ENCODE results near the gene LIX1. TPM values are rescaled to one million over a fixed set of nuclear protein-coding genes. Genes with fewer than 3 reads are reported as not detected.
"Not testable (repeated sequence)": the region's sequence is repeated elsewhere in the genome, so short reads cannot be mapped to it uniquely, and the experiment has no call there.

Gene LIX1
- 1 to 10 TPM; 4.1 to 4.7 (median 4.2) TPM for polyA plus RNA-seq (ENCODE audit: insufficient read length in 3 of 3)
- long read RNA-seq, donor 1, full-length matches to known transcripts, result 1 of 1 reads
- long read RNA-seq, donor 1, partial matches to known transcripts, result 0 of 1 reads
- long read RNA-seq, donor 1, other reads (novel, unspliced or antisense), result 0 of 1 reads
- long read RNA-seq, donor 2, full-length matches to known transcripts, result 3 of 3 reads
- long read RNA-seq, donor 2, partial matches to known transcripts, result 0 of 3 reads
- long read RNA-seq, donor 2, other reads (novel, unspliced or antisense), result 0 of 3 reads
- long read RNA-seq, donor 3, full-length matches to known transcripts, result 3 of 3 reads
- long read RNA-seq, donor 3, partial matches to known transcripts, result 0 of 3 reads
- long read RNA-seq, donor 3, other reads (novel, unspliced or antisense), result 0 of 3 reads
- long read RNA-seq, donor 4, full-length matches to known transcripts, result 1 of 1 reads
- long read RNA-seq, donor 4, partial matches to known transcripts, result 0 of 1 reads
- long read RNA-seq, donor 4, other reads (novel, unspliced or antisense), result 0 of 1 reads
- long read RNA-seq, donor 5, result 0 reads
- long read RNA-seq, donor 6, full-length matches to known transcripts, result 2 of 2 reads
- long read RNA-seq, donor 6, partial matches to known transcripts, result 0 of 2 reads
- long read RNA-seq, donor 6, other reads (novel, unspliced or antisense), result 0 of 2 reads
- long read RNA-seq, donor 7, full-length matches to known transcripts, result 5 of 5 reads
- long read RNA-seq, donor 7, partial matches to known transcripts, result 0 of 5 reads
- long read RNA-seq, donor 7, other reads (novel, unspliced or antisense), result 0 of 5 reads
- long read RNA-seq, donor 8, full-length matches to known transcripts, result 1 of 1 reads
- long read RNA-seq, donor 8, partial matches to known transcripts, result 0 of 1 reads
- long read RNA-seq, donor 8, other reads (novel, unspliced or antisense), result 0 of 1 reads
- long read RNA-seq, donor 9, full-length matches to known transcripts, result 2 of 2 reads
- long read RNA-seq, donor 9, partial matches to known transcripts, result 0 of 2 reads
- long read RNA-seq, donor 9, other reads (novel, unspliced or antisense), result 0 of 2 reads
- long read RNA-seq, donor 10, full-length matches to known transcripts, result 1 of 1 reads
- long read RNA-seq, donor 10, partial matches to known transcripts, result 0 of 1 reads
- long read RNA-seq, donor 10, other reads (novel, unspliced or antisense), result 0 of 1 reads
- long read RNA-seq, donor 11, result 0 reads
- long read RNA-seq, donor 12, full-length matches to known transcripts, result 2 of 2 reads
- long read RNA-seq, donor 12, partial matches to known transcripts, result 0 of 2 reads
- long read RNA-seq, donor 12, other reads (novel, unspliced or antisense), result 0 of 2 reads
- long read RNA-seq, donor 13, full-length matches to known transcripts, result 1 of 1 reads
- long read RNA-seq, donor 13, partial matches to known transcripts, result 0 of 1 reads
- long read RNA-seq, donor 13, other reads (novel, unspliced or antisense), result 0 of 1 reads
- long read RNA-seq, donor 14, full-length matches to known transcripts, result 2 of 2 reads
- long read RNA-seq, donor 14, partial matches to known transcripts, result 0 of 2 reads
- long read RNA-seq, donor 14, other reads (novel, unspliced or antisense), result 0 of 2 reads
- long read RNA-seq, donor 15, full-length matches to known transcripts, result 3 of 3 reads
- long read RNA-seq, donor 15, partial matches to known transcripts, result 0 of 3 reads
- long read RNA-seq, donor 15, other reads (novel, unspliced or antisense), result 0 of 3 reads
- long read RNA-seq, donor 16, full-length matches to known transcripts, result 2 of 2 reads
- long read RNA-seq, donor 16, partial matches to known transcripts, result 0 of 2 reads
- long read RNA-seq, donor 16, other reads (novel, unspliced or antisense), result 0 of 2 reads

GRCh38 chr5:97142521-97143254 lies at the start of gene LIX1:
LIX1 (minus strand) TSS chr5:97142611; CDS start chr5:97142576, 35 bp downstream.
- peak; percentile 57 for DNase-seq

GRCh38 chr5:97191893-97192292 lies 49.5 kb upstream of the LIX1 start:
- no peak for DNase-seq

- DNase-seq, result not testable (repeated sequence)
Measured at GRCh38 chr5:97189523-97189922, 47.1 kb upstream of the LIX1 start.

- DNase-seq, result no peak
Measured at GRCh38 chr5:97183930-97184213, 41.5 kb upstream of the LIX1 start.

- DNase-seq, result peak; percentile 96
Measured at GRCh38 chr5:97183100-97183929, 40.9 kb upstream of the LIX1 start, which contains the start of gene RIOK2. RIOK2 (minus strand) TSS chr5:97183247; CDS start chr5:97183191, 56 bp downstream.

GRCh38 chr5:97182571-97183099 lies 40.2 kb upstream of the LIX1 start:
- DNase-seq, result no peak

GRCh38 chr5:97181856-97182545 lies 39.6 kb upstream of the LIX1 start:
- DNase-seq, result no peak

GRCh38 chr5:97179457-97179856 lies 37.0 kb upstream of the LIX1 start:
- DNase-seq, result not testable (repeated sequence)

- no peak for DNase-seq
Measured at GRCh38 chr5:97172227-97172626, 29.8 kb upstream of the LIX1 start.

GRCh38 chr5:97171703-97172102 lies 29.3 kb upstream of the LIX1 start:
- DNase-seq, result no peak

GRCh38 chr5:97167435-97167834 lies 25.0 kb upstream of the LIX1 start:
- DNase-seq, result no peak

- no peak for DNase-seq
Measured at GRCh38 chr5:97165726-97166125, 23.3 kb upstream of the LIX1 start.

GRCh38 chr5:97164846-97165245 lies 22.4 kb upstream of the LIX1 start:
- no peak for DNase-seq

GRCh38 chr5:97163790-97164285 lies 21.4 kb upstream of the LIX1 start:
- DNase-seq, result no peak

GRCh38 chr5:97163360-97163764 lies 21.0 kb upstream of the LIX1 start:
- DNase-seq, result no peak

- DNase-seq, result peak; percentile 82
Measured at GRCh38 chr5:97162045-97162444, 19.6 kb upstream of the LIX1 start.

GRCh38 chr5:97157689-97158088 lies 15.3 kb upstream of the LIX1 start:
- DNase-seq, result no peak

GRCh38 chr5:97151370-97151769 lies 9.0 kb upstream of the LIX1 start:
- DNase-seq, result no peak
